ENCODE results near the gene TIGAR.

TIGAR gene

DNA sequence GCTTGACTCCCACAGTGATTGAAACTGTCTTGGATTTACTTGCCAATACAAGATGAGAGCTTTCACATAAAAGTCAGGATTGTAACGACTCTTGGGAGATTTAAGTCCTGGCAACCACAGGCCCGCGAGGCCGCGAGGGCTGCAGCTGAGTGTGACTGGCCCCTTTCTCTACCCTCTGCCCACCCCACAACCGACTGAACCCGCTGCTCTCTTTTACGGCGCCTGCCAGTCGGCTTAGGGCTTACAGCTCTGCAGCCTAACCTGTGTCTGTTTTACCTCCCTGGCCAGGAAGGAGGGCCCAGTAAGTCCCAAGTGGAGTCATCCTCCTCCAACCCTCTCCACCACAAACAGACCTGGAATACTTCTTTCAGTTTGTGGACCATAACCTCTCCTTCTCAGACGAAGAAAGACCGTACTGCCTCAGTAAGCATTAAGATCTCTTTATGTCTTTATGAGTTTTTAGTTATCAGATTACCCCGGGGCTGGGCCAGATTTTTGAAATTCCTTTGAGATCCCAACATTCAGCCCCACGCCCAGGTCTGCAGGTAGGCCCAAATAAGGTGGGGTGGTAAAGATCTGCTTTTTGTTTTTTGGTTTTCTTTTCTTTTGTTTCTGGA, 12.6 kb upstream of the TIGAR start:
- no peaks in the 10 kb centered on the region for H3K9me3 Mint-ChIP-seq
- peaks cover 60% of the 10 kb centered on the region for H3K36me3 Mint-ChIP-seq (ENCODE audit: low read depth)
- H3K27ac Mint-ChIP-seq = no peak overlapping the region

GRCh38 chr12:4311776-4312175, 9.2 kb upstream of the TIGAR start:
- no peak overlapping the region for H3K4me3 Mint-ChIP-seq

More for the DNA sequence above, 12.6 kb upstream of the TIGAR start:
- peaks cover 7% of the 10 kb centered on the region for H3K4me1 Mint-ChIP-seq (ENCODE audit: low read depth)
- H3K4me3 Mint-ChIP-seq = no peak overlapping the region
- H3K27me3 Mint-ChIP-seq (ENCODE audit: low read depth) = no peaks in the 10 kb centered on the region

DNA sequence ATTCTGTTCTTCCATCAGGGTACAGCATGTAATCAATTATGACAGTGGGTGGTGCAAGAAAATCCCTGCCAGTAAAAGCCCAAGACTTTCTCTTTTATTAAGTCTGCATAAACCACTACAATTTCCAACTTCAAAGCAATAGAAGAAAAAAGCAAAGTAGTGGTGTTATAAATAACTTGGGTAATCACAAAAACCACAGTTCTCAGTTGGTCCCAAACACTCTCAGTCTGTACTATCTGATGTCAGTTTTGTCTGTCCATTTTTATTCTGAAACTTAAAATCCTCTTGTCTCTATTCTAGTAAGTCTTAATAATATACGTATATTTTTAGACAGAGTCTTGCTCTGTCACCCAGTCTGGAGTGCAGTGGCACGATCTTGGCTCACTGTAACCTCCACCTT, 8.8 kb upstream of the TIGAR start:
- Mint-ChIP-seq H3K36me3 (ENCODE audit: low read depth) (peaks cover 39% of the 10 kb centered on the region), H3K27me3 (ENCODE audit: low read depth) (no peaks in the 10 kb centered on the region), H3K9me3 (no peaks in the 10 kb centered on the region), H3K27ac (no peak overlapping the region), H3K4me1 (ENCODE audit: low read depth) (no peaks in the 10 kb centered on the region), H3K4me3 (no peak overlapping the region)

More at GRCh38 chr12:4311776-4312175, 9.2 kb upstream of the TIGAR start:
- H3K4me1 Mint-ChIP-seq (ENCODE audit: low read depth) = peaks cover 1% of the 10 kb centered on the region
- H3K27me3 Mint-ChIP-seq (ENCODE audit: low read depth) = no peaks in the 10 kb centered on the region
- no peak overlapping the region for H3K27ac Mint-ChIP-seq
- no peaks in the 10 kb centered on the region for H3K9me3 Mint-ChIP-seq
- H3K36me3 Mint-ChIP-seq (ENCODE audit: low read depth) = peaks cover 43% of the 10 kb centered on the region

DNA sequence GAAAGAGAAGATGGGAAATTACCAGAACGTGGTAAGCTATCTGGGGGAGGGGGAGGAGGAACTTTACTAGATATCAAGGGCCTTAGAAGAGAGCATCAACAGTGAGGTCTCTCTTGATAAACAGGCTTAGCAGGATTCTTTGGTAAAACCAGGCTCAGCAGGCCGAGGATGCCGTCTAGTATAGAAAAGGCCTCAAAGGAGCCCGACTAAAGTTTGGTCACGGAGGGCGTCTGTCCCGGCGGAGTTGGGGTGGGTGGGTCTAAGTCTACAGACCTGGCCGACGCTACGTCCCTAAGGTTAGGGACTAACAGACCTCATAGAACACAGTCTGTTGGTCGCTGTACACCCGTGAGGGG, 538 bp upstream of the TIGAR start:
- Mint-ChIP-seq H3K27ac (peak overlapping the region; percentile 39), H3K4me1 (ENCODE audit: low read depth) (peaks cover 32% of the 10 kb centered on the region), H3K36me3 (ENCODE audit: low read depth) (peaks cover 8% of the 10 kb centered on the region), H3K9me3 (no peaks in the 10 kb centered on the region), H3K27me3 (ENCODE audit: low read depth) (no peaks in the 10 kb centered on the region), H3K4me3 (peak overlapping the region; percentile 92)

DNA sequence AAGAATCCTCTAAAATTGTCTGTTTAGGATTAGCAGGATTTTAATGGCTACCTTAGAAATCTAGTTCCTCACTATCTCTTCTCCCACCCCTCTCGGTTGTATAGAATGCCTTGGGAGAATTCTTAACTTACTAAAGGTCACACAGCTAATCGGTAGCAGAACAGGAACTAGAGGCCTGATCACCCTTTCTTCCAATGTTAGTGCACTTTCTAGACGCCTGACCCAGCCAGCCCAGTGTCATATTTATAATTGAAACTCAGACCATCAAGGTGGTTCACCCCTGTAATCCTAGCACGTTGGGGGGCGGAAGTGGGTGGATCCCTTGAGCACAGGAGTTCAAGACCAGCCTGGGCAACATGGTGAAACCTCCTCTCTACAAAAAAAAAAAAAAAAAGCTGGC, 1.7 kb downstream of the TIGAR start:
- no peak overlapping the region for H3K27ac Mint-ChIP-seq
- H3K4me1 Mint-ChIP-seq (ENCODE audit: low read depth) = peaks cover 34% of the 10 kb centered on the region
- H3K27me3 Mint-ChIP-seq (ENCODE audit: low read depth) = no peaks in the 10 kb centered on the region
- H3K4me3 Mint-ChIP-seq = peak overlapping the region; percentile 40
- no peaks in the 10 kb centered on the region for H3K9me3 Mint-ChIP-seq
- H3K36me3 Mint-ChIP-seq (ENCODE audit: low read depth) = peaks cover 11% of the 10 kb centered on the region

DNA sequence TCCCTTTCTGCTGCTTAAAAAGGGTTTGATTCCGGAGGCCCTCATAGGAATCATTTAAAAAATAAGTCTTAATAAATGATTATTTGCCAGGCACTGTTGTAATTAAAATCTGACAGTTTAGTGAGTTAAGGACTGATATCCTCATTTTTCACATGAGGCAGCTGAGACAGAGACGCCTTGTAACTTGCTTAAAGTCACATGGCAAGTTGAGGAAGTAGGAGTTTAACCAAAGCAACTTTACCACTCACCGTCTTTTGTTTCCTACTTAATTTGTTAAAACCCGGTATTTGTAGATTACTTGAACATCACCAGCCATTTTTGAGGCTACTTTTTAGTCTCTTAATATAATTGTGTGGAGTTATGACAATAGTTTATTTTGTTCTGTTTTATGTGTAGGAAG, 2.4 kb downstream of the TIGAR start:
- Mint-ChIP-seq H3K9me3 (no peaks in the 10 kb centered on the region), H3K27me3 (ENCODE audit: low read depth) (no peaks in the 10 kb centered on the region), H3K27ac (no peak overlapping the region), H3K4me3 (no peak overlapping the region), H3K36me3 (ENCODE audit: low read depth) (peaks cover 11% of the 10 kb centered on the region), H3K4me1 (ENCODE audit: low read depth) (peaks cover 36% of the 10 kb centered on the region)

GRCh38 chr12:4324366-4324765, 3.4 kb downstream of the TIGAR start:
- Mint-ChIP-seq H3K36me3 (ENCODE audit: low read depth) (peaks cover 14% of the 10 kb centered on the region), H3K4me3 (no peak overlapping the region), H3K27me3 (ENCODE audit: low read depth) (no peaks in the 10 kb centered on the region), H3K27ac (no peak overlapping the region), H3K9me3 (no peaks in the 10 kb centered on the region), H3K4me1 (ENCODE audit: low read depth) (peaks cover 38% of the 10 kb centered on the region)

DNA sequence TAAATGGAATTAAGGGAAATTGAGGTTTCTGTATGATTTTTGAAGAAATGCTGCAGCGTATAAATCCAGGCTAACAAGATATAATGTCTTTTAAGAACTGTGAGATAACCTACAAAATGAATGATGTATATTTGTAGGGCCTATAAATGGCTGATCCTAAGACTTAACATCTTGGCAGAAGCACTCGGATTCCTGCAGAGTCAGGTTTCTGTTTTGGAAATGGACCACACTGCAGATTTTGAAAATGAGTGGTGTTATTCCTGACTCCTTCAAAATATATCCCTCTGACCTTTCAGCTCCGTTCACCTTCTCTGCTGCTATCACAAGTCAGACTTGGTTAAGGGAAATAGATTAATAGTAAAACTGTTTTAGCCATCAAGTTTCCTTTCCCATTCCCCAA, 5.0 kb downstream of the TIGAR start:
- Mint-ChIP-seq H3K27me3 (ENCODE audit: low read depth) (no peaks in the 10 kb centered on the region), H3K4me3 (no peak overlapping the region), H3K4me1 (ENCODE audit: low read depth) (peaks cover 33% of the 10 kb centered on the region), H3K36me3 (ENCODE audit: low read depth) (peaks cover 19% of the 10 kb centered on the region), H3K9me3 (no peaks in the 10 kb centered on the region), H3K27ac (no peak overlapping the region)

- Mint-ChIP-seq H3K4me1 (ENCODE audit: low read depth) (peaks cover 26% of the 10 kb centered on the region), H3K27me3 (ENCODE audit: low read depth) (no peaks in the 10 kb centered on the region), H3K27ac (no peak overlapping the region), H3K4me3 (no peak overlapping the region), H3K9me3 (no peaks in the 10 kb centered on the region), H3K36me3 (ENCODE audit: low read depth) (peaks cover 15% of the 10 kb centered on the region)
Observed at GRCh38 chr12:4327293-4327692, 6.3 kb downstream of the TIGAR start.

- H3K9me3 Mint-ChIP-seq = no peaks in the 10 kb centered on the region
- H3K4me3 Mint-ChIP-seq = no peak overlapping the region
- peaks cover 20% of the 10 kb centered on the region for H3K36me3 Mint-ChIP-seq (ENCODE audit: low read depth)
- peaks cover 11% of the 10 kb centered on the region for H3K4me1 Mint-ChIP-seq (ENCODE audit: low read depth)
- H3K27me3 Mint-ChIP-seq (ENCODE audit: low read depth) = no peaks in the 10 kb centered on the region
- H3K27ac Mint-ChIP-seq = no peak overlapping the region
Observed at GRCh38 chr12:4330203-4330602, 9.2 kb downstream of the TIGAR start.

GRCh38 chr12:4331221-4331620, 10.2 kb downstream of the TIGAR start:
- no peak overlapping the region for H3K4me3 Mint-ChIP-seq
- no peaks in the 10 kb centered on the region for H3K9me3 Mint-ChIP-seq
- H3K4me1 Mint-ChIP-seq (ENCODE audit: low read depth) = peaks cover 11% of the 10 kb centered on the region
- H3K36me3 Mint-ChIP-seq (ENCODE audit: low read depth) = peaks cover 27% of the 10 kb centered on the region
- H3K27me3 Mint-ChIP-seq (ENCODE audit: low read depth) = no peaks in the 10 kb centered on the region
- H3K27ac Mint-ChIP-seq = no peak overlapping the region

DNA sequence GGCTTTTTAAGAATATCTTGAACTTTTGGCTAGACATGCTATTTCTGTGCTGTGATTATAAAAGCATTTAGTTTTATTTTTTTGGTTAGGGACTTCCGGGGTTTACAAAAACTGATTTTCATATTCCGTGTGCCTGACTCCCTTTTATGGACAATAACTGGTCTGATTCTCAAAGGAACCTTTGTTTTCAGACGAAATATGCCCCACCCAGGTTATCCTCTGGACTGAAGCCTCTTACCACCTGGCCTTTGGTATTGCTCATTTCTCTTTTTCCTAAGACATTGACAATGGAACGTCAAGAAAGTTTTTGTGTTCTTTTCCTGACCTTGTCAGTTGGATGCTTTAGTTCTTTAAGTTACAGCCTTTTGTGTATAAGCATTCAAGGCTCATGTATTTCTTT, 10.8 kb downstream of the TIGAR start:
- Mint-ChIP-seq H3K9me3 (no peaks in the 10 kb centered on the region), H3K27me3 (ENCODE audit: low read depth) (no peaks in the 10 kb centered on the region), H3K4me1 (ENCODE audit: low read depth) (peaks cover 9% of the 10 kb centered on the region), H3K4me3 (no peak overlapping the region), H3K36me3 (ENCODE audit: low read depth) (peaks cover 32% of the 10 kb centered on the region), H3K27ac (no peak overlapping the region)

GRCh38 chr12:4346931-4347330, 25.9 kb downstream of the TIGAR start:
- Mint-ChIP-seq H3K27me3 (ENCODE audit: low read depth) (no peaks in the 10 kb centered on the region), H3K27ac (no peak overlapping the region)

GRCh38 chr12:4353785-4354208, 32.8 kb downstream of the TIGAR start:
- peaks cover 7% of the 10 kb centered on the region for H3K36me3 Mint-ChIP-seq (ENCODE audit: low read depth)
- no peaks in the 10 kb centered on the region for H3K9me3 Mint-ChIP-seq
- no peak overlapping the region for H3K4me3 Mint-ChIP-seq
- H3K27me3 Mint-ChIP-seq (ENCODE audit: low read depth) = no peaks in the 10 kb centered on the region
- H3K4me1 Mint-ChIP-seq (ENCODE audit: low read depth) = no peaks in the 10 kb centered on the region
- peak overlapping the region; percentile 14 for H3K27ac Mint-ChIP-seq

More at GRCh38 chr12:4346931-4347330, 25.9 kb downstream of the TIGAR start:
- Mint-ChIP-seq H3K36me3 (ENCODE audit: low read depth) (peaks cover 34% of the 10 kb centered on the region), H3K9me3 (peaks cover 6% of the 10 kb centered on the region), H3K4me3 (no peak overlapping the region), H3K4me1 (ENCODE audit: low read depth) (no peaks in the 10 kb centered on the region)

- no peak overlapping the region for H3K27ac Mint-ChIP-seq
- no peaks in the 10 kb centered on the region for H3K4me1 Mint-ChIP-seq (ENCODE audit: low read depth)
- H3K4me3 Mint-ChIP-seq = no peak overlapping the region
- no peaks in the 10 kb centered on the region for H3K9me3 Mint-ChIP-seq
- peaks cover 5% of the 10 kb centered on the region for H3K36me3 Mint-ChIP-seq (ENCODE audit: low read depth)
- H3K27me3 Mint-ChIP-seq (ENCODE audit: low read depth) = peaks cover 3% of the 10 kb centered on the region
Observed at GRCh38 chr12:4355156-4356040, 34.4 kb downstream of the TIGAR start.

All from T-helper 1 cell treated with Interleukin-12 subunit alpha and Interleukin-12 subunit beta and Interleukin-4 antibody, amounts not matched to agents 30 μg/mL and 1 μg/mL, for 36 hours (primary cell).